Cardiac fibroblast (primary cell): ENCODE results near the gene IGFLR1.

Experiments
- DNase-seq, 2 donors: peaks; one replicate each; pipeline versions ENCODE4 v3.0.0 to v3.0.0-alpha.2; 2010; ENCODE audit warnings: low read depth in 2 of 2
- H3K4me3 ChIP-seq, 2 donors: replicated peaks in 1 of 2; 1 replicate in 1 of 2; 2 replicates in 1 of 2; pipeline ENCODE4 v1.5.1; 2011; ENCODE audit warnings: low read depth in 2 of 2, low read length in 2 of 2, mild to moderate bottlenecking in 2 of 2, moderate library complexity in 1 of 2
- CTCF ChIP-seq: IDR thresholded peaks from one replicate; pipeline ENCODE4 v1.5.1; 2011; ENCODE audit warnings: low read depth, mild to moderate bottlenecking, low read length, inconsistent platforms

The IGFLR1 gene

GRCh38 chr19:35712567-35713505, 29.4 kb downstream of the IGFLR1 start:
- TF ChIP-seq CTCF = no peak
- H3K4me3 ChIP-seq = no peak overlapping the region
- DNase-seq = no peak

GRCh38 chr19:35710784-35711723, 31.2 kb downstream of the IGFLR1 start:
- H3K4me3 ChIP-seq = no peak overlapping the region
- DNase-seq = no peak
- TF ChIP-seq CTCF = no peak

GRCh38 chr19:35708391-35708790, 33.9 kb downstream of the IGFLR1 start:
- no peak for TF ChIP-seq CTCF
- DNase-seq = no peak
- no peak overlapping the region for H3K4me3 ChIP-seq

GRCh38 chr19:35704218-35704617, 38.0 kb downstream of the IGFLR1 start, which contains the start of gene ZBTB32:
Gene ZBTB32, plus strand, starts transcription at chr19:35704558. Its CDS starts 10,069 bp downstream, at chr19:35714627.
- no peak for TF ChIP-seq CTCF
- peak; percentile 60 to 75 for DNase-seq
- no peak within 1 kb of the TSS for H3K4me3 ChIP-seq

GRCh38 chr19:35703343-35703742, 38.9 kb downstream of the IGFLR1 start:
- H3K4me3 ChIP-seq = no peak overlapping the region
- DNase-seq = no peak
- TF ChIP-seq CTCF = no peak

GRCh38 chr19:35702223-35703012, 39.8 kb downstream of the IGFLR1 start:
- DNase-seq = peak; percentile 98
- H3K4me3 ChIP-seq = peak overlapping the region; percentile 58 to 60
- no peak for TF ChIP-seq CTCF
